GM23338 (cell line): ENCODE data around the gene ACSL4. TPM values are rescaled to one million over a fixed set of nuclear protein-coding genes. Genes with fewer than 3 reads are reported as not detected.

Source experiments
- CTCF ChIP-seq, 2 experiments: fragments of 200-600 bp in 1 of 2; sonication (generic) in 1 of 2; conservative IDR thresholded peaks; 2 replicates each; pipeline versions ENCODE4 v1.5.1 to v1.6.1; 2016 to 2017; ENCODE audit warnings: antibody characterized with exemption in 2 of 2, low read depth in 2 of 2, mild to moderate bottlenecking in 2 of 2, moderate library complexity in 1 of 2
- ETS1 ChIP-seq: IDR thresholded peaks from 2 replicates; pipeline ENCODE4 v1.6.1; 2016; ENCODE audit warnings: antibody characterized with exemption
- EZH2 ChIP-seq: fragments of 200-600 bp; sonication (generic); IDR thresholded peaks from one replicate; pipeline ENCODE4 v1.8.0; 2017; ENCODE audit warnings: antibody characterized with exemption, mild to moderate bottlenecking, low read depth; ENCODE audit not compliant: unreplicated experiment
- EZH2phosphoT487 ChIP-seq: fragments of 200-600 bp; sonication (generic); IDR thresholded peaks from one replicate; pipeline ENCODE4 v1.8.1; 2018; ENCODE audit warnings: antibody characterized with exemption; ENCODE audit not compliant: unreplicated experiment
- NANOG ChIP-seq: IDR thresholded peaks from 2 replicates; pipeline ENCODE4 v1.6.1; 2016; ENCODE audit warnings: antibody characterized with exemption, borderline replicate concordance
- REST ChIP-seq: IDR thresholded peaks from one replicate; pipeline ENCODE4 v1.6.1; 2018; ENCODE audit warnings: antibody characterized with exemption; ENCODE audit not compliant: unreplicated experiment
- ZNF462 ChIP-seq: fragments of 250-450 bp; sonication (Bioruptor Pico); IDR thresholded peaks from 2 replicates; pipeline ENCODE4 v1.5.0; 2020; ENCODE audit warnings: mild to moderate bottlenecking, moderate library complexity
- polyA plus RNA-seq: library from polyadenylated mRNA; unstranded; fragments of >200 nt; fragmentation: Nextera tagmentation; extraction: Ambion mirVana; gene quantifications from 2 replicates; pipeline ENCODE4 v1.2.1, GENCODE V29; 2016
- total RNA-seq: library from RNA; depleted of rRNA; stranded (reverse); fragments of >200 nt; shearing (Covaris generic); gene quantifications from 2 replicates; pipeline ENCODE4 v1.2.3, GENCODE V29; 2014

The ACSL4 gene
- total and polyA plus RNA-seq, 2 experiments from 2014 or later: 17.8 to 76.3 TPM

GRCh38 chrX:109684136-109684535, 48.9 kb downstream of the ACSL4 start (continued):
- TF ChIP-seq ZNF462 (CRISPR knock-in tag) (no peak), ETS1 (no peak), EZH2 (no peak), EZH2phosphoT487 (no peak), CTCF (conservative IDR thresholded peaks at IDR 0.05; ENCODE audit: low read depth in 2 of 2) (no peak), REST (no peak), NANOG (no peak)
